HepG2 (cell line): ENCODE data around the gene RPS19BP1. TPM values are rescaled to one million over a fixed set of nuclear protein-coding genes. Genes with fewer than 3 reads are reported as not detected.

ENCODE experiments used
- CHCHD3 ChIP-seq: sonication (generic); formaldehyde crosslinking; IDR thresholded peaks from 2 replicates; pipeline ENCODE4 v1.8.0; 2022; ENCODE audit warnings: mild to moderate bottlenecking, missing genetic modification reagents, moderate library complexity
- DPF2 ChIP-seq: sonication (generic); formaldehyde crosslinking; IDR thresholded peaks from 2 replicates; pipeline ENCODE4 v1.4.0; 2020; ENCODE audit warnings: mild to moderate bottlenecking, low read depth, missing genetic modification reagents, borderline replicate concordance
- FOXM1 ChIP-seq: sonication (generic); formaldehyde crosslinking; IDR thresholded peaks from 2 replicates; pipeline ENCODE4 v1.5.0; 2020; ENCODE audit warnings: missing genetic modification reagents
- HMG20A ChIP-seq: IDR thresholded peaks from 2 replicates; pipeline ENCODE4 v1.6.1; 2016; ENCODE audit warnings: borderline replicate concordance
- RFXAP ChIP-seq: sonication (generic); formaldehyde crosslinking; IDR thresholded peaks from 2 replicates; pipeline ENCODE4 v1.4.0; 2020; ENCODE audit warnings: missing genetic modification reagents, borderline replicate concordance
- SALL2 ChIP-seq: sonication (generic); formaldehyde crosslinking; IDR thresholded peaks from 2 replicates; pipeline ENCODE4 v1.8.1; 2023; ENCODE audit warnings: mild to moderate bottlenecking, missing genetic modification reagents, inconsistent platforms
- SNAPC4 ChIP-seq: sonication (generic); formaldehyde crosslinking; IDR thresholded peaks from 2 replicates; pipeline ENCODE4 v1.4.0; 2020; ENCODE audit warnings: mild to moderate bottlenecking, missing genetic modification reagents
- SOX6 ChIP-seq, 2 experiments: fragments of 450-650 bp in 1 of 2; sonication (generic) in 1 of 2; formaldehyde crosslinking in 1 of 2; IDR thresholded peaks; 2 replicates each; pipeline versions ENCODE4 v1.4.0 to v1.6.1; 2017 to 2020; ENCODE audit warnings: antibody characterized with exemption in 1 of 2, mild to moderate bottlenecking in 1 of 2, missing genetic modification reagents in 1 of 2
- ZBTB40 ChIP-seq, 2 experiments: fragments of 450-650 bp in 1 of 2; sonication (generic) in 1 of 2; formaldehyde crosslinking in 1 of 2; IDR thresholded peaks; 2 replicates each; pipeline versions ENCODE4 v1.6.1 to v1.8.0; 2016 to 2022; ENCODE audit warnings: antibody characterized with exemption in 1 of 2, mild to moderate bottlenecking in 1 of 2, missing genetic modification reagents in 1 of 2
- polyA plus RNA-seq, 8 experiments: library from polyadenylated mRNA; depleted of rRNA in 3 of 8; stranded (reverse) in 7 of 8; unstranded in 1 of 8; fragments of >200 nt; fragmentation: Illumina TruSeq in 4 of 8; extraction: Trizol in 4 of 8; gene quantifications; 2 replicates each; pipeline versions ENCODE4 v1.2.1 to v1.2.3, GENCODE V29; 2011 to 2016; ENCODE audit warnings: low read depth in 4 of 8, missing spikeins in 1 of 8, mixed read lengths in 1 of 8; ENCODE audit not compliant: insufficient read depth in 1 of 8
- total RNA-seq, 5 experiments: library from RNA; depleted of rRNA; stranded (reverse); fragments of >200 nt; fragmentation: Illumina TruSeq; extraction: Trizol; gene quantifications; 2 replicates each; pipeline ENCODE4 v1.2.3, GENCODE V29; 2016; ENCODE audit warnings: low read depth in 1 of 5
- TF ChIP-seq, protein P1 (sequence below): sonication (generic); formaldehyde crosslinking; IDR thresholded peaks from 2 replicates; pipeline ENCODE4 v1.5.1; 2020; ENCODE audit warnings: missing genetic modification reagents, mild to moderate bottlenecking, borderline replicate concordance
- TF ChIP-seq, protein P2 (sequence below): sonication (generic); formaldehyde crosslinking; IDR thresholded peaks from 2 replicates; pipeline ENCODE4 v1.5.0; 2020; ENCODE audit warnings: mild to moderate bottlenecking, missing genetic modification reagents

RPS19BP1 gene
- total and polyA plus RNA-seq, 2 of the 13 experiments (the other 11 are each of a cell fraction or from before 2014, with no cell fraction given) = 44.3 to 81.3 TPM

DNA sequence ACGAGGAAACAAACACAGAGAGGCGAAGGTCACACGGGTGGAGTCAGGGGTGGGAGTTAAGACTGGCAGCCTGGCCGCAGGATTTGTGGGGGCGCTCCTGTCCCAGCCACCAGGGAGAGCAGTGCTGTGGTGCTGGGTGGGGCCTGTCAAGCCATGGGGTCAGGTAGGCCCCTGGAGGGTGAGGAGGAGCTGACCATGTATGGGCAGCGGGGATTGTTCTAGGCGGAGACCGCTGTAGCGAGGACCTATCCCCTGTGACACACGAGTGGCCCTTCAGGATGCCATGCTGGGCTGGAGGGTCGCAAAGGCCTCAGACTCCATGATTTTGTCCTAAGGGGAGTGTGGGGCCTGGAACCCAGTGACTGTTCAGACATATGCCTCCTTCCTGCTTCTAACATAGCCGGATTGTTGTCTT lies 1.6 kb upstream of the RPS19BP1 start (continued):
- TF ChIP-seq SNAPC4 (CRISPR knock-in tag) (no peak), SOX6 (IDR thresholded peaks at IDR 0.05) (no peak), SOX6 (CRISPR knock-in tag; IDR thresholded peaks at IDR 0.05) (peak; percentile 56), ZBTB40 (IDR thresholded peaks at IDR 0.05) (no peak), ZBTB40 (CRISPR knock-in tag; IDR thresholded peaks at IDR 0.05) (no peak), DPF2 (CRISPR knock-in tag) (no peak), HMG20A (CRISPR knock-in tag) (no peak), RFXAP (CRISPR knock-in tag) (0 out of 2 replicates have a peak, but pooled peaks have one; percentile 59), CHCHD3 (CRISPR knock-in tag) (no peak), FOXM1 (CRISPR knock-in tag) (no peak), SALL2 (CRISPR knock-in tag) (no peak)
- TF ChIP-seq, protein P1, sequence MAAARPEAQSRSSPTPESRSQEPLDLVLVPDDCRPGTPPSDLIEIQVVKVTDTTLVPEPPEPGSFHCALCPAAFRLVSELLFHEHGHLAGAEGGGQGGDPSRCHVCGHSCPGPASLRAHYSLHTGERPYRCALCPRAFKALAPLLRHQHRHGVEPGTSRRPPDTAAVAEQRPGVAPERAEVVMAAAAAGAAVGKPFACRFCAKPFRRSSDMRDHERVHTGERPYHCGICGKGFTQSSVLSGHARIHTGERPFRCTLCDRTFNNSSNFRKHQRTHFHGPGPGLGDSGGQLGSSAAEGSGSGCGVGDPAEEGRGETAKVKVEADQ = no peak
- TF ChIP-seq, protein P2, sequence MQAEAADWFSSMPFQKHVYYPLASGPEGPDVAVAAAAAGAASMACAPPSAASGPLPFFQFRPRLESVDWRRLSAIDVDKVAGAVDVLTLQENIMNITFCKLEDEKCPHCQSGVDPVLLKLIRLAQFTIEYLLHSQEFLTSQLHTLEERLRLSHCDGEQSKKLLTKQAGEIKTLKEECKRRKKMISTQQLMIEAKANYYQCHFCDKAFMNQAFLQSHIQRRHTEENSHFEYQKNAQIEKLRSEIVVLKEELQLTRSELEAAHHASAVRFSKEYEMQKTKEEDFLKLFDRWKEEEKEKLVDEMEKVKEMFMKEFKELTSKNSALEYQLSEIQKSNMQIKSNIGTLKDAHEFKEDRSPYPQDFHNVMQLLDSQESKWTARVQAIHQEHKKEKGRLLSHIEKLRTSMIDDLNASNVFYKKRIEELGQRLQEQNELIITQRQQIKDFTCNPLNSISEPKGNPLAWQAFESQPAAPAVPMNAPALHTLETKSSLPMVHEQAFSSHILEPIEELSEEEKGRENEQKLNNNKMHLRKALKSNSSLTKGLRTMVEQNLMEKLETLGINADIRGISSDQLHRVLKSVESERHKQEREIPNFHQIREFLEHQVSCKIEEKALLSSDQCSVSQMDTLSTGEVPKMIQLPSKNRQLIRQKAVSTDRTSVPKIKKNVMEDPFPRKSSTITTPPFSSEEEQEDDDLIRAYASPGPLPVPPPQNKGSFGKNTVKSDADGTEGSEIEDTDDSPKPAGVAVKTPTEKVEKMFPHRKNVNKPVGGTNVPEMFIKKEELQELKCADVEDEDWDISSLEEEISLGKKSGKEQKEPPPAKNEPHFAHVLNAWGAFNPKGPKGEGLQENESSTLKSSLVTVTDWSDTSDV (CRISPR knock-in tag) = no peak
